AG04450 (cell line): Measurements from ENCODE around the gene GAS7. TPM values are rescaled to one million over a fixed set of nuclear protein-coding genes. Genes with fewer than 3 reads are reported as not detected.

Experiments
- CTCF ChIA-PET: fragments of 300-600, 350-600 bp; formaldehyde crosslinking; extraction: SDS; loops from one replicate; lab custom pipeline; 2022; ENCODE audit warnings: antibody characterized with exemption, inconsistent platforms; lab: Charles Lee
- POLR2A ChIA-PET: fragments of 350-600 bp; formaldehyde crosslinking; extraction: SDS; loops from one replicate; lab custom pipeline; 2021; ENCODE audit warnings: antibody characterized with exemption, inconsistent platforms; lab: Yijun Ruan, JAX
- DNase-seq: peaks from one replicate; pipeline ENCODE4 v3.0.0-alpha.2; 2011; ENCODE audit warnings: low read depth, low spot score
- H3K27ac ChIP-seq: one replicate; pipeline ENCODE4 v1.5.1; 2012; ENCODE audit warnings: low read depth, low read length, control low read depth
- H3K27me3 ChIP-seq: one replicate; pipeline ENCODE4 v1.6.0; 2012; ENCODE audit warnings: low read length; ENCODE audit not compliant: control insufficient read depth, insufficient read depth
- H3K4me3 ChIP-seq: 2 replicates; pipeline ENCODE4 v1.5.1; 2011; ENCODE audit warnings: mild to moderate bottlenecking, low read depth, low read length, control low read depth
- H3K9me3 ChIP-seq: 2 replicates; pipeline ENCODE4 v1.5.1; 2012; ENCODE audit warnings: low read length; ENCODE audit not compliant: control insufficient read depth, insufficient read depth
- polyA plus RNA-seq: library from polyadenylated mRNA; depleted of rRNA; stranded (reverse); fragments of >200 nt; gene quantifications from 2 replicates; pipeline ENCODE4 v1.2.3, GENCODE V29; 2011
- TF ChIP-seq, protein P1 (sequence below): IDR thresholded peaks from 2 replicates; pipeline ENCODE4 v1.5.1; 2011; ENCODE audit warnings: low read depth, low read length, control low read depth, inconsistent platforms

The GAS7 gene
- polyA plus RNA-seq, 1 experiment: 5.6 TPM

GRCh38 chr17:10192461-10192860, 5.9 kb downstream of the GAS7 start:
- POLR2A ChIA-PET: interaction anchor here (0.7 kb wide), 1 partner anchor 566 kb away, joined by 6 read pairs; no protein-coding TSS in a partner anchor
- no peak overlapping the region for H3K4me3 ChIP-seq
- H3K27me3 ChIP-seq: peaks cover 6% of the 10 kb centered on the region
- H3K27ac ChIP-seq: no peak overlapping the region
- no peak for DNase-seq
- CTCF ChIA-PET: interaction anchor here (0.9 kb wide), 1 partner anchor 615 kb away, joined by 3 read pairs; no protein-coding TSS in a partner anchor
- H3K9me3 ChIP-seq: peaks cover 12% of the 10 kb centered on the region
- TF ChIP-seq, protein P1, sequence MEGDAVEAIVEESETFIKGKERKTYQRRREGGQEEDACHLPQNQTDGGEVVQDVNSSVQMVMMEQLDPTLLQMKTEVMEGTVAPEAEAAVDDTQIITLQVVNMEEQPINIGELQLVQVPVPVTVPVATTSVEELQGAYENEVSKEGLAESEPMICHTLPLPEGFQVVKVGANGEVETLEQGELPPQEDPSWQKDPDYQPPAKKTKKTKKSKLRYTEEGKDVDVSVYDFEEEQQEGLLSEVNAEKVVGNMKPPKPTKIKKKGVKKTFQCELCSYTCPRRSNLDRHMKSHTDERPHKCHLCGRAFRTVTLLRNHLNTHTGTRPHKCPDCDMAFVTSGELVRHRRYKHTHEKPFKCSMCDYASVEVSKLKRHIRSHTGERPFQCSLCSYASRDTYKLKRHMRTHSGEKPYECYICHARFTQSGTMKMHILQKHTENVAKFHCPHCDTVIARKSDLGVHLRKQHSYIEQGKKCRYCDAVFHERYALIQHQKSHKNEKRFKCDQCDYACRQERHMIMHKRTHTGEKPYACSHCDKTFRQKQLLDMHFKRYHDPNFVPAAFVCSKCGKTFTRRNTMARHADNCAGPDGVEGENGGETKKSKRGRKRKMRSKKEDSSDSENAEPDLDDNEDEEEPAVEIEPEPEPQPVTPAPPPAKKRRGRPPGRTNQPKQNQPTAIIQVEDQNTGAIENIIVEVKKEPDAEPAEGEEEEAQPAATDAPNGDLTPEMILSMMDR: no peak

- CTCF ChIA-PET: no interaction called here
- no peaks in the 10 kb centered on the region for H3K27me3 ChIP-seq
- H3K4me3 ChIP-seq: no peak overlapping the region
- POLR2A ChIA-PET: no interaction called here
- no peaks in the 10 kb centered on the region; the same call in 1 of the 2 replicates for H3K9me3 ChIP-seq
- TF ChIP-seq, protein P1: no peak
- no peak overlapping the region for H3K27ac ChIP-seq
- no peak for DNase-seq
These were observed 10.9 kb downstream of the GAS7 start for GRCh38 chr17:10187456-10187855.

DNA sequence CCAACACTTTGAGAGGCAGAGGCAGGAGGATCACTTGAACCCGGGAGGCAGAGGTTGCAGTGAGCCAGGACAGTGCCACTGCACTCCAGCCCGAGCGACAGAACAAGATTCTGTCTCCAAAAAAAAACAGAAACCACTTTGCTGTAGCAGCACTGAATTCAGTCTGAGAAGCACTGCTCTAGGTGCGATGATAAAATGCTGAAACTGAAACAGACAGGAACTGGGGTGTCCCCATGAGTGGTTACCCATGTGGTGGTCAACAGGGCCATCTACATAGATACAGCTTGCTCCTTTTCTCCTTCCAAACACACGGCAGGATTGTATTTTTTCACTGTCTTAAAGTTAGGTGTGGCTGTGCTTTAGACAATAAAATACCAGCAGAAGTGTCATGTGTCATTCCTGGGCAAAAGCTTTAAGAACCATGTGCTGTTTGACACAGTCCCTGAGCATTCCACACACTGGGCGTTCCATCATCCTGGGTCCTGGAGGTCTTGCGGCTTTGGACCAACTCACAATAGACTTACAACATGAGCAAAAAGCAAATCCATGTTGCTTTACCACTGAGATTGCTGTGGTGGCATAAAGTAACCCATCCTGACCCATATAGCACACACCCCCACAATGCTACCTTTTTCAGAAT, 11.5 kb downstream of the GAS7 start:
- DNase-seq: no peak
- ChIA-PET CTCF (no interaction called here), POLR2A (no interaction called here)
- TF ChIP-seq, protein P1: no peak
- Histone ChIP-seq H3K27me3 (no peaks in the 10 kb centered on the region), H3K4me3 (no peak overlapping the region), H3K9me3 (no peaks in the 10 kb centered on the region; the same call in 1 of the 2 replicates), H3K27ac (no peak overlapping the region)

GRCh38 chr17:10183931-10184930, 14.2 kb downstream of the GAS7 start:
- Histone ChIP-seq H3K27ac (no peak overlapping the region), H3K9me3 (no peaks in the 10 kb centered on the region; the same call in 1 of the 2 replicates), H3K4me3 (no peak overlapping the region), H3K27me3 (no peaks in the 10 kb centered on the region)
- no peak for DNase-seq
- TF ChIP-seq, protein P1: no peak
- ChIA-PET POLR2A (no interaction called here), CTCF (no interaction called here)

GRCh38 chr17:10182785-10183184, 15.6 kb downstream of the GAS7 start:
- no peaks in the 10 kb centered on the region for H3K27me3 ChIP-seq

More at GRCh38 chr17:10182785-10183184, 15.6 kb downstream of the GAS7 start:
- ChIA-PET POLR2A (no interaction called here), CTCF (interaction anchor here (0.6 kb wide), 1 partner anchor 436 kb away, joined by 6 read pairs; no protein-coding TSS in a partner anchor)
- H3K9me3 ChIP-seq: no peaks in the 10 kb centered on the region; the same call in none of the 2 replicates
- TF ChIP-seq, protein P1: no peak
- H3K4me3 ChIP-seq: no peak overlapping the region
- H3K27ac ChIP-seq: no peak overlapping the region
- DNase-seq: no peak
